SH-SY5Y (cell line): ENCODE data around the gene NPY.

Source experiments
- GATA2 ChIP-seq: IDR thresholded peaks from 2 replicates; pipeline ENCODE4 v1.6.1; 2011; ENCODE audit warnings: mild to moderate bottlenecking, low read depth, low read length
- GATA3 ChIP-seq: IDR thresholded peaks from 2 replicates; pipeline ENCODE4 v1.6.1; 2011; ENCODE audit warnings: low read depth, mild to moderate bottlenecking, low read length, moderate library complexity

- TF ChIP-seq GATA3: no peak
- no peak for TF ChIP-seq GATA2
Observed at GRCh38 chr7:24319209-24319608, 35.2 kb downstream of the NPY start.
